Mucosa of rectum (tissue), 2 donors: ENCODE results near the gene PIR.

Experiments
- H3K27ac ChIP-seq, 2 donors: one replicate each; pipeline ENCODE4 v1.7.0; 2013; ENCODE audit warnings: inconsistent platforms in 2 of 2, low read depth in 2 of 2, low read length in 2 of 2
- H3K27me3 ChIP-seq, 2 donors: one replicate each; pipeline ENCODE4 v1.7.0; 2013; ENCODE audit warnings: low read length in 2 of 2; ENCODE audit not compliant: control insufficient read depth in 2 of 2, insufficient read depth in 2 of 2
- H3K36me3 ChIP-seq, 2 donors: one replicate each; pipeline ENCODE4 v1.7.0; 2013; ENCODE audit warnings: low read length in 2 of 2; ENCODE audit not compliant: control insufficient read depth in 2 of 2, insufficient read depth in 2 of 2
- H3K4me1 ChIP-seq, 2 donors: one replicate each; pipeline ENCODE4 v1.7.0; 2013; ENCODE audit warnings: low read length in 2 of 2, mild to moderate bottlenecking in 1 of 2; ENCODE audit not compliant: control insufficient read depth in 2 of 2, insufficient read depth in 2 of 2
- H3K4me3 ChIP-seq, 2 donors: one replicate each; pipeline ENCODE4 v1.7.0; 2013; ENCODE audit warnings: low read length in 2 of 2
- H3K9ac ChIP-seq, 2 donors: one replicate each; pipeline ENCODE4 v1.7.0; 2013; ENCODE audit warnings: low read length in 2 of 2, low read depth in 1 of 2, mild to moderate bottlenecking in 1 of 2
- H3K9me3 ChIP-seq, 2 donors: one replicate each; pipeline ENCODE4 v1.7.0; 2013; ENCODE audit warnings: low read length in 2 of 2; ENCODE audit not compliant: control insufficient read depth in 2 of 2
- donor health status: healthy.
- donor health status: Normal muscosa, but diverticular disease.

PIR gene

DNA sequence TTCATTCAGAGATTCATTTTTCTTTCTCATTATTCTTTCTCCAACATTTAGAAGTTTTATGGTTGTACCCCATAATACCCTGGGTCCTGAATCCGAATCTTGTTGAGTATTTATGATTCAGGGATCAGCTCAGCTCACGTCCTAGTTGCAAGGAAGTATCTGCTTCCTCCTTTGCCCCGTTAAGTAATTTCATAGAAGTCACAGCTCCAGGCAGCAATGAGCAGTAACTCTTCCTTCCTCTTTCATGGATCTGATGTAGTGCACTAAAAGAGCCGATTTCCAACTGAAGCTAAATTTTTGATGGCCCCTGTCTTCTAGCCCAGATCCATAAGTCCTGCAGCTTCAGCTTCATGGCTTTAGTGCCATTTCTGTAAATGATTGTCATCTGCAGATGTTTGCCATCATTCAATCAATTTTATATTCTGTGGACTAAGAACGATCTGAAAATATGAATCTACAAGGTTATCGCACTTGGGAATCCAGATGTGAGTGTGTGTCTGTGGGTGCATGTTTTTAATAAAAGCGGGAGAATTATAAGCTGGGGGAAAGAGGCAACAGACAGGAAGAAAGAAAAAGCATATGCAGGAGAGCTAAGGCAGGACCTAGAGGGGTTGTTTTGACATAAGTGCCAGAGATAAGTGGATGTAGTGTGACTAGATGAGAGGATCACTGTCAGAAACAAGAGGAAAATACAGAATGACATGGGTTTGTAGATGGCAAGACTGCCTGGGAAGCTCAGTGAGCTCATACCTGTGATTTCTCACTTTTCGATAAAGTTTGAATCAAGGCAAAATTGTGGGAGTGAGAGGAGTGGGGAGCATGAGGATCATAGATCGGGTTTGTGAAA lies 126.4 kb downstream of the PIR start:
- Histone ChIP-seq H3K4me1 (no peaks in the 10 kb centered on the region), H3K27ac (no peak overlapping the region), H3K36me3 (no peaks in the 10 kb centered on the region), H3K9ac (no peak overlapping the region), H3K27me3 (peaks cover 0 to 2% of the 10 kb centered on the region in 2 donors), H3K4me3 (no peak overlapping the region), H3K9me3 (no peaks in the 10 kb centered on the region)

DNA sequence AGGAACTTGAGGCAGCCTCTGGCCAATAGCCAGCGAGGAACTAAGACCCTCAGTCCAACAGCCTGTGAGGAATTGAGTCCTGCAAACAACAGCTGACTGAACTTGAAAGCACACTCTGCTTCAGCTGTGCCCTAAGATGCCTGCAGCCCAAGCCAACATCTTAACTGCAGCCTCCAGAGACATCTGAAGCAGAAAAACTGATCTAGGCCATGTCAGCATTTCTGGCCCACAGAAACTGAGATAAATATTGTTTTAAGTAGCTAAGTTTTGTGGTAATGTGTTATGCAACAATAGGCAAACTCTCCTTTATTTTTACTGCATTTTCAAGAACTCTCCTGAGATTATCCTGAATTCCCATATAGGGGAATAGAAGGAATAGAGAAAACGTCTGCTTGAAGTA lies 133.4 kb downstream of the PIR start:
- H3K4me1 ChIP-seq, result no peaks in the 10 kb centered on the region
- H3K9ac ChIP-seq, result no peak overlapping the region
- H3K9me3 ChIP-seq, result peaks cover 0 to 4% of the 10 kb centered on the region in 2 donors
- peaks cover 3 to 4% of the 10 kb centered on the region in 2 donors for H3K27me3 ChIP-seq
- H3K36me3 ChIP-seq, result no peaks in the 10 kb centered on the region
- H3K27ac ChIP-seq, result no peak overlapping the region
- H3K4me3 ChIP-seq, result no peak overlapping the region

DNA sequence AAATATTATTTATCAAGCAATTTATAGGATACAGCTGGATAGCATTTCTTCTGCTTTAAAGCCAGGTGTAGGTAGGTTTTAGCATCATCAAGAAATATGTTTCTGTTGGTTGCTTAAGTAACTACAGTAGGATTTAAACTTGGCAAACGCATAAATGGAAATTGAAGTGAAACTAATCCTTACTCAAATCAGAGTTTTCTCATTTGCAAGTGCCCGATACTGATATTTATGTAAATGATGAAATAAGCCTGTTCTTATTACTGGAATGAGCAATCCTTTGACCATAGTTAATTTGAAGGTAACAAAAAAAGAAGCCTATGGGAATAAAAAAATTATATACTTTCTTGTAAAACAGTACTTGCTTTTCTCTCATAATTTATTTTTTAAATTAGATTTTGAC lies 134.6 kb downstream of the PIR start:
- Histone ChIP-seq H3K4me1 (no peaks in the 10 kb centered on the region), H3K36me3 (no peaks in the 10 kb centered on the region), H3K27me3 (peaks cover 3 to 4% of the 10 kb centered on the region in 2 donors), H3K27ac (no peak overlapping the region), H3K4me3 (no peak overlapping the region), H3K9ac (no peak overlapping the region), H3K9me3 (peaks cover 0 to 4% of the 10 kb centered on the region in 2 donors)

DNA sequence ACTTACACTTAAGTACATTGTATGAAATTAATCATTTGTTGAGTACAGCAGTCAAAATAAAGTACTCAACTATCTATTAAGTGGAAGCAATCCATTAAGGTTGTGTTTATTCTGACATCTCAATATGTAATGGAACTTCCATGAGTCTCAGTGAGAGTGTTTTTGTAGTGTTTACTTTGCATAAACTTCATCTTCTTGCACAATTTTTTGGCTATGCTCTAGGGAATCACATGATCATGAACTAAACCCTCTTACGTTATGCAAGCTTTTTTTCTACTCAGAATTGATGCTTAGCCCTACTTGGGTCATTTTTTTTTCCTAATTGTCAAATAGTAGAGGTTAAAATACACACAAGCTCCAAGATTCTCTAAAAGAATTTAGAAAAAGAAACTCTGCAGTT lies 136.7 kb downstream of the PIR start:
- Histone ChIP-seq H3K4me3 (no peak overlapping the region), H3K4me1 (no peaks in the 10 kb centered on the region), H3K36me3 (no peaks in the 10 kb centered on the region), H3K27ac (no peak overlapping the region), H3K9me3 (peaks cover 0 to 4% of the 10 kb centered on the region in 2 donors), H3K27me3 (peaks cover 3 to 4% of the 10 kb centered on the region in 2 donors), H3K9ac (no peak overlapping the region)

DNA sequence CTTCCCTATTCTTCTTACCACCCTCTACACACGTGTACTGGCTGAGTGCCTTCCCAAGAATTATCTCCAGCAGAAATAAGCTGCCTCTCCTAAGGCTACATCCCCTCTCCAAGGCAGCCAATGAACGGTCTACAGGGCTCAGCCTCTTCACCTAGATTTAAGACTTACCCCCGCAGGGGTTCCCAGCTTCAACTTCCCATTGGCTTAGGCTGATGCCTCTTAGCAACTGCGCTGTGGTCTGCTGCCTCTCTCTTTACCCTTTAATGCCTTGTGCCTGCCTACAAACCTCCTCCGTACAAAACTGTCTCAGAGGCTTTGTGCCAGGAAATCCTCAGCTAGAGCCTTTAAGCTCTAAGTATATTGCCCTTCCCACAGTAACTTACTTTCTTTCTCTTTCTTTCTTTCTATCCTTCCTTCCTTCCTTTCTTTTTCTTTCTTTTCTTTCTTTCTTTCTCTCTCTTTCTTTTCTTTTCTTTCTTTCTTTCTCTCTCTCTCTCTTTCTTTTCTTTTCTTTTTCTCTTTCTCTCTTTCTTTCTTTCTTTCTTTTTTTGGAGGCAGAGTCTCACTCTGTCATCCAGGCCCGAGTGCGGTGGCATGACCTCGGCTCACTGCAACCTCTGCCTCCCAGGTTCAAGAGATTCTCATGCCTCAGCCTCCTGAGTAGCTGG lies 142.7 kb downstream of the PIR start:
- H3K36me3 ChIP-seq, result no peaks in the 10 kb centered on the region
- no peak overlapping the region for H3K4me3 ChIP-seq
- H3K9me3 ChIP-seq, result no peaks in the 10 kb centered on the region
- H3K9ac ChIP-seq, result no peak overlapping the region
- H3K27me3 ChIP-seq, result peaks cover 4% of the 10 kb centered on the region in 2 donors
- no peak overlapping the region for H3K27ac ChIP-seq
- H3K4me1 ChIP-seq, result no peaks in the 10 kb centered on the region

DNA sequence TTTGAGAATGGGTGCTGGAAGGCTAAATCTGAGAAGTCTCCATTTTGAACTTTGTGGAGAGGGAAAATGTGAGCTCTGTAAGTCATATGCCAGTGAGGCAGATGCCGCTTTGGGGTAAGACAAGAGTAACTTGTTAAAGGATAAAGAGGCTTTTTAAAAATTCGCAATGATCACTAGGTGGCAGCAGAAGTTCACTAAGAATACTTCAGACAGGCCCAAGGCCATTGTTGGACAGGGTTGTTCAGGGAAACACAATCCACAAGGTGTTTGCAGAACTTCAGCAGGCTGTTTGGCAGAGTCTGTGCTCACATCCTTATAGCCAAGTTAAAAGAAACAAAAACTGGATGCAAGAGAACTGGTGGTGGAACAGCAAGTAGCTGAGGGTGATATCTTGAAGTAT lies 144.1 kb downstream of the PIR start:
- Histone ChIP-seq H3K27ac (no peak overlapping the region), H3K4me1 (no peaks in the 10 kb centered on the region), H3K27me3 (peaks cover 3 to 4% of the 10 kb centered on the region in 2 donors), H3K9ac (no peak overlapping the region), H3K36me3 (no peaks in the 10 kb centered on the region), H3K9me3 (no peaks in the 10 kb centered on the region), H3K4me3 (no peak overlapping the region)

DNA sequence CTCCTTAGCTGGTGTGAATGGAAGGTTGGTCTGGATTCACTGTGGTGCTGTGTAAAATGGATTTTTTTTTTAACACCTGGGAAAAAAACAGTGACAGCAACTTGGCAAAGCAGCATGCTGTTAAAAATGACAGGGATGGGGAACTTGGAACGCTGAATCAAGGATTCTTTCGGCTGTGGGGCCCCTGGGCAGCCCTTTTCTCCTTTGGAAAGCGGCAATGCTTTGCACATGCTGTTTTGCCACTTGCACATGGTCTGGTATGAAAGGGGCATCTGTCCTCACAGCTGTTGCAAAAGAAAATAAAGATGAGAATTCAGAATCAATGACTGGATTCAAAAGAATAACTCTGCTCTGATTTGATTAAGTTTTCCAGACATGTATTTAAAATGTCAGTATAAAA lies 147.2 kb downstream of the PIR start:
- H3K27ac ChIP-seq, result no peak overlapping the region
- no peak overlapping the region for H3K4me3 ChIP-seq
- H3K9ac ChIP-seq, result no peak overlapping the region
- H3K36me3 ChIP-seq, result no peaks in the 10 kb centered on the region
- H3K27me3 ChIP-seq, result peaks cover 9 to 10% of the 10 kb centered on the region in 2 donors
- H3K4me1 ChIP-seq, result no peaks in the 10 kb centered on the region
- H3K9me3 ChIP-seq, result no peaks in the 10 kb centered on the region

DNA sequence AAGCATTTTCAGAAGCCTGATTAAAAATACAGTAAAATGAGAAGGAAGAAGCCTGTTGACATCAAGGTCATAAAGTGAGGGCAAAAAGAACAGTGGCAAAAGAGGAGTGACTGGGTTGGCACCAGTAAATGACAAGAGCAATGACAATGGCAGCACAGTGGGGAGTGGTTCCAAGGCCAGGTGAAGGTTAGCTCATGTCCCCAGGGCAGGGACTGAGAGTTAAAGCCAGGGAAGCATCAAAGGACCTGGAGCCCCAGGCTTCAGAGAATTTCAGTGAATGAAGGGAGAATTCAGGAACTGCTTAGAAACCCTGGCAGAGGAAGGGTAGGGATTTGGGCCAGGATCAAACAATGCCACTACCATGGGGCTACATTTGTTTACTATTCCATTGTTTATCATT lies 149.0 kb downstream of the PIR start:
- H3K9me3 ChIP-seq, result no peaks in the 10 kb centered on the region
- H3K4me1 ChIP-seq, result no peaks in the 10 kb centered on the region
- H3K27ac ChIP-seq, result no peak overlapping the region
- peaks cover 9 to 14% of the 10 kb centered on the region in 2 donors for H3K27me3 ChIP-seq
- no peaks in the 10 kb centered on the region for H3K36me3 ChIP-seq
- H3K9ac ChIP-seq, result no peak overlapping the region
- no peak overlapping the region for H3K4me3 ChIP-seq

DNA sequence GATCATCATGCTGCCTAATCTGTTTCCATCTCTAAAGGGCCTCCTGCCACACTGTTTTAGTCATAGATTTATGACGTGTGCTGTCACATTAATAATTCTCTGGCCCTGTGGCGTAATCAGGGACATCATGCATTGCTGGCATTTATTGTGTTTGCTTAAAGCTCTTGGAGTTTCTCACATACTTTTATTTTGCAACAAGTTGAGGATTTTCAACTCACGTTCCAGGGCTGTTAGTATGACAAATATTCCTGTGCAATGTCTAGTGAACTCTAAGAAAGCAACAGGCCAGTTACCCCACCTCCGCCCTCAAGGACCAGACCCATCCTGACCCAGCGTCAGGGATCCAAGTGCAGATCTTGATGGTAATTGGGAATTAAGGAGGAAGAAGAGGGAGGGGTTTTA lies 150.1 kb downstream of the PIR start:
- H3K9me3 ChIP-seq, result no peaks in the 10 kb centered on the region
- H3K36me3 ChIP-seq, result no peaks in the 10 kb centered on the region
- H3K9ac ChIP-seq, result no peak overlapping the region
- peaks cover 17 to 18% of the 10 kb centered on the region in 2 donors for H3K27me3 ChIP-seq
- no peaks in the 10 kb centered on the region for H3K4me1 ChIP-seq
- H3K27ac ChIP-seq, result no peak overlapping the region
- H3K4me3 ChIP-seq, result no peak overlapping the region

DNA sequence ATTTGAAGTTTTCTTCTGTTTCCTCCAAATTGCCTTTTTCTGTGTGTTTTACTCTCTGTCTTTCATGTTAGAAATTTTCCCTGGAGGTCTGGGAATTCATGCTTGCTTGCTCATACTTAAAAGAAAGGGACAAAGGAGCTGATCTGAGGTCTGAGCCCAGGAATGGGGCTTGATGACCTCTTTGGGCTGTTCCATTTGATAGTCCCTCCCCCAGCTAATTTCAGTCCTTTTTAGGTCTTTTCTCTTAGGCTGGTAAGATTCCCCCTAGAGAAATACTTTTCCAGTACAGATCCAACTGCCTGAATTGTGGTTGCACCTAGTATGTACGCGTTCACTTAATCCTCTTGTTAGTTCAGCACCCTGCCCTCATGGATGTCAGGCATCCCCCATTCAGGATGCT lies 152.3 kb downstream of the PIR start:
- H3K9ac ChIP-seq, result no peak overlapping the region
- peaks cover 0 to 4% of the 10 kb centered on the region in 2 donors for H3K4me1 ChIP-seq
- no peak overlapping the region for H3K4me3 ChIP-seq
- H3K27ac ChIP-seq, result no peak overlapping the region
- no peaks in the 10 kb centered on the region for H3K36me3 ChIP-seq
- peaks cover 24% of the 10 kb centered on the region in 2 donors for H3K27me3 ChIP-seq
- H3K9me3 ChIP-seq, result no peaks in the 10 kb centered on the region
